Measurements from ENCODE around the gene CRIM1.

CRIM1 gene

GRCh38 chr2:36492216-36492945 is 136.8 kb downstream of the CRIM1 start:
- no peak overlapping the region for H3K4me3 ChIP-seq (ENCODE audit: low read depth in 1 of 5, low read length in 5 of 5)
- H3K27ac ChIP-seq (ENCODE audit: low read depth, low read length), result peak overlapping the region; percentile 1
- H3K9ac ChIP-seq (ENCODE audit: low read length in 5 of 5), result no peak overlapping the region
- peaks cover 0 to 29% (median 13%) of the 10 kb centered on the region in 5 donors for H3K4me1 ChIP-seq (ENCODE audit: control insufficient read depth in 5 of 5, insufficient read depth in 5 of 5, low read length in 5 of 5)
- no peaks in the 10 kb centered on the region for H3K27me3 ChIP-seq (ENCODE audit: control insufficient read depth in 5 of 5, insufficient read depth in 4 of 5, low read length in 5 of 5)
- no peaks in the 10 kb centered on the region for H3K9me3 ChIP-seq (ENCODE audit: control insufficient read depth in 5 of 5, low read length in 5 of 5)
- H3K36me3 ChIP-seq (ENCODE audit: control insufficient read depth in 5 of 5, insufficient read depth in 5 of 5, low read length in 5 of 5), result peaks cover 7 to 20% (median 11%) of the 10 kb centered on the region in 5 donors

- Histone ChIP-seq H3K9ac (ENCODE audit: low read length in 5 of 5) (no peak overlapping the region), H3K9me3 (ENCODE audit: control insufficient read depth in 5 of 5, low read length in 5 of 5) (no peaks in the 10 kb centered on the region), H3K4me1 (ENCODE audit: control insufficient read depth in 5 of 5, insufficient read depth in 5 of 5, low read length in 5 of 5) (peaks cover 0 to 21% (median 8%) of the 10 kb centered on the region in 5 donors), H3K36me3 (ENCODE audit: control insufficient read depth in 5 of 5, insufficient read depth in 5 of 5, low read length in 5 of 5) (peaks cover 7 to 20% (median 11%) of the 10 kb centered on the region in 5 donors), H3K4me3 (ENCODE audit: low read depth in 1 of 5, low read length in 5 of 5) (no peak overlapping the region), H3K27me3 (ENCODE audit: control insufficient read depth in 5 of 5, insufficient read depth in 4 of 5, low read length in 5 of 5) (no peaks in the 10 kb centered on the region), H3K27ac (ENCODE audit: low read depth, low read length) (no peak overlapping the region)
Observed at GRCh38 chr2:36493306-36493705, 137.7 kb downstream of the CRIM1 start.

DNA sequence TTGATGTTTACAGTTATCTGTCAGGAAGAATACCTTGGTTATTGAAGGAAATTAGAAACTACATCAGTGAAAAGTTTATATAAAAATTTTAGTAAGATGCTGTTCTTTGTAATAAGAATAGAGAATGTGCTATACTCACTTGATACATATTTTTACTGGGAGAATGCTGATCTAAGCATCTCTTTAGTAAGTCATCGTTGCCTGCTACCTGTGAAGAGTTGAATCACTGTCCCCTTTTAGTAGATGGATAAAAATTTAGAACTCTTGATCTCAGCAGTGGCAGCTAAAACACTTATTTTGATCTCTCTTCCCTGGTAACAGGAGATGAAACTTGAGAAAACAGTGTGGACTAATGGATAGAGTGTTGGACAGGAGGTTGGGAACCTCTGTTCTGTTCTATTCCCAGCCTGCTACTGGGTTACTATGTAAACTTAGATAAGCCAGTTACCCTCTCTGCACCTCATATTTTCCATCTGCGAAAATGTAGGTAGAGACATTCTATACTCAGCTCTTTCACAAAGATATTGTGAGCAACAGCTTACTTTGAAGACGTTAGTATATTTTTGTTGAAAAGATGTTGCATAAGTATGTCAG is 142.1 kb downstream of the CRIM1 start:
- H3K4me3 ChIP-seq (ENCODE audit: low read depth in 1 of 5, low read length in 5 of 5), result no peak overlapping the region
- H3K36me3 ChIP-seq (ENCODE audit: control insufficient read depth in 5 of 5, insufficient read depth in 5 of 5, low read length in 5 of 5), result peaks cover 28 to 42% (median 39%) of the 10 kb centered on the region in 5 donors
- no peaks in the 10 kb centered on the region for H3K27me3 ChIP-seq (ENCODE audit: control insufficient read depth in 5 of 5, insufficient read depth in 4 of 5, low read length in 5 of 5)
- no peak overlapping the region for H3K27ac ChIP-seq (ENCODE audit: low read depth, low read length)
- no peaks in the 10 kb centered on the region for H3K9me3 ChIP-seq (ENCODE audit: control insufficient read depth in 5 of 5, low read length in 5 of 5)
- peaks cover 0 to 8% (median 0%) of the 10 kb centered on the region in 5 donors for H3K4me1 ChIP-seq (ENCODE audit: control insufficient read depth in 5 of 5, insufficient read depth in 5 of 5, low read length in 5 of 5)
- H3K9ac ChIP-seq (ENCODE audit: low read length in 5 of 5), result no peak overlapping the region

GRCh38 chr2:36499128-36499820 is 143.7 kb downstream of the CRIM1 start:
- Histone ChIP-seq H3K9ac (ENCODE audit: low read length in 5 of 5) (no peak overlapping the region), H3K4me1 (ENCODE audit: control insufficient read depth in 5 of 5, insufficient read depth in 5 of 5, low read length in 5 of 5) (peaks cover 0 to 6% (median 0%) of the 10 kb centered on the region in 5 donors), H3K27ac (ENCODE audit: low read depth, low read length) (no peak overlapping the region), H3K4me3 (ENCODE audit: low read depth in 1 of 5, low read length in 5 of 5) (no peak overlapping the region), H3K9me3 (ENCODE audit: control insufficient read depth in 5 of 5, low read length in 5 of 5) (no peaks in the 10 kb centered on the region), H3K27me3 (ENCODE audit: control insufficient read depth in 5 of 5, insufficient read depth in 4 of 5, low read length in 5 of 5) (no peaks in the 10 kb centered on the region), H3K36me3 (ENCODE audit: control insufficient read depth in 5 of 5, insufficient read depth in 5 of 5, low read length in 5 of 5) (peaks cover 28 to 54% (median 46%) of the 10 kb centered on the region in 5 donors)

DNA sequence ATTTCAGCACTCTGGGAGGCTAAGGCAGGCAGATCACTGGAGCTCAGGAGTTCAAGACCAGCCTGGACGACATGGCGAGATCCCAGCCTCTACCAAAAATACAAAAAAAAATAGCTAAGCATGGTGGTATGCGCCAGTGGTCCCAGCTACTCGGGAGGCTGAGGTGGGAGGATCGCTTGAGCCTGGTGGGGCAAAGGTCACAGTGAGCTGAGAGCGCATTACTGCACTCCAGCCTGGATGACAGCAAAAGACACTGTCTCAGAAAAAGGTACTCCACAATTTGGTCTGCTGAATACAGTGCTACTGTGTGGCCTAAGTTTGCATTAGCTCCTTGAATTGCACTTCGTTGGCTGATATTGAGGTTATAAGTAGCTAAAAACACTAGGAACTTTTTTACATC is 144.5 kb downstream of the CRIM1 start:
- Histone ChIP-seq H3K27ac (ENCODE audit: low read depth, low read length) (no peak overlapping the region), H3K9ac (ENCODE audit: low read length in 5 of 5) (no peak overlapping the region), H3K4me1 (ENCODE audit: control insufficient read depth in 5 of 5, insufficient read depth in 5 of 5, low read length in 5 of 5) (peaks cover 0 to 6% (median 0%) of the 10 kb centered on the region in 5 donors), H3K36me3 (ENCODE audit: control insufficient read depth in 5 of 5, insufficient read depth in 5 of 5, low read length in 5 of 5) (peaks cover 29 to 58% (median 46%) of the 10 kb centered on the region in 5 donors), H3K4me3 (ENCODE audit: low read depth in 1 of 5, low read length in 5 of 5) (no peak overlapping the region), H3K9me3 (ENCODE audit: control insufficient read depth in 5 of 5, low read length in 5 of 5) (no peaks in the 10 kb centered on the region), H3K27me3 (ENCODE audit: control insufficient read depth in 5 of 5, insufficient read depth in 4 of 5, low read length in 5 of 5) (no peaks in the 10 kb centered on the region)

DNA sequence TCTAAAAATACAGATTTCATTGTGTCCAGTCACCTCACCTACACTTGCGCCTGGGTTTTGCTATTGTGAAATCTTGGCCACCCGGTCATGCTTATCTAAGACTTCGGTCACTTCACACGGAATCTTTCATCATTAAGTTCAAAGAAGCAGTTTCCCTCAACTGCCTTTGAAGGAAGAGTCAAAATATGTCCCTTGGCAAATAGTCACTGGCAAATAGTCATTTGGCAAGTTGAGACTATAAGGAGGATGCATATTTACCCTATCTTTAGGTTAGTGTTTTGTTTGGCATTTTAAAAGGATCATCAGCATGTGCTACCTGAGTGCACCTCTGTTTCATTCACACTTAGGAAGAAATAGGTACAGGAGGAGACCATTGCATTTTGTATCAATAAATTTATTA is 146.5 kb downstream of the CRIM1 start:
- Histone ChIP-seq H3K36me3 (ENCODE audit: control insufficient read depth in 5 of 5, insufficient read depth in 5 of 5, low read length in 5 of 5) (peaks cover 41 to 65% (median 54%) of the 10 kb centered on the region in 5 donors), H3K4me1 (ENCODE audit: control insufficient read depth in 5 of 5, insufficient read depth in 5 of 5, low read length in 5 of 5) (peaks cover 0 to 6% (median 0%) of the 10 kb centered on the region in 5 donors), H3K9ac (ENCODE audit: low read length in 5 of 5) (no peak overlapping the region), H3K27me3 (ENCODE audit: control insufficient read depth in 5 of 5, insufficient read depth in 4 of 5, low read length in 5 of 5) (no peaks in the 10 kb centered on the region), H3K27ac (ENCODE audit: low read depth, low read length) (no peak overlapping the region), H3K4me3 (ENCODE audit: low read depth in 1 of 5, low read length in 5 of 5) (no peak overlapping the region), H3K9me3 (ENCODE audit: control insufficient read depth in 5 of 5, low read length in 5 of 5) (no peaks in the 10 kb centered on the region)

GRCh38 chr2:36507408-36507812 is 151.8 kb downstream of the CRIM1 start:
- H3K9me3 ChIP-seq (ENCODE audit: control insufficient read depth in 5 of 5, low read length in 5 of 5), result no peaks in the 10 kb centered on the region
- no peak overlapping the region for H3K27ac ChIP-seq (ENCODE audit: low read depth, low read length)
- no peaks in the 10 kb centered on the region for H3K27me3 ChIP-seq (ENCODE audit: control insufficient read depth in 5 of 5, insufficient read depth in 4 of 5, low read length in 5 of 5)
- no peak overlapping the region for H3K9ac ChIP-seq (ENCODE audit: low read length in 5 of 5)
- H3K36me3 ChIP-seq (ENCODE audit: control insufficient read depth in 5 of 5, insufficient read depth in 5 of 5, low read length in 5 of 5), result peaks cover 30 to 61% (median 49%) of the 10 kb centered on the region in 5 donors
- no peak overlapping the region for H3K4me3 ChIP-seq (ENCODE audit: low read depth in 1 of 5, low read length in 5 of 5)
- peaks cover 0 to 5% (median 0%) of the 10 kb centered on the region in 5 donors for H3K4me1 ChIP-seq (ENCODE audit: control insufficient read depth in 5 of 5, insufficient read depth in 5 of 5, low read length in 5 of 5)

DNA sequence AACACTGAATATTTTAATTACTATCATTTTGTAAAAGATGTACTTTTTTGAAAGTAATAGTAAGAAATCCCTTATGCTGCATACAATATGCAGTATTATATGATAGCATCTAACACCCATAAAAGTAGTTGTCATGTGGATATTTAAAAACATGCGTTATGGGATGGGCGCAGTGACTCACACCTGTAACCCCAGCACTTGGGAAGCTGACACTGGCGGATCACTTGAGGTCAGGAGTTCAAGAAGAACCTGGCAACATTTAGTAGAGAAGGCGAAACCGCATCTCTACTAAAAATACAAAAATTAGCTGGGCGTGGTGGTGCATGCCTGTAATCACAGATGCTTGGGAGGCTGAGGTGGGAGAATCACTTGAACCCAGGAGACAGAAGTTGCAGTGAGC is 153.5 kb downstream of the CRIM1 start:
- no peak overlapping the region for H3K27ac ChIP-seq (ENCODE audit: low read depth, low read length)
- peaks cover 44 to 62% (median 50%) of the 10 kb centered on the region in 5 donors for H3K36me3 ChIP-seq (ENCODE audit: control insufficient read depth in 5 of 5, insufficient read depth in 5 of 5, low read length in 5 of 5)
- H3K9me3 ChIP-seq (ENCODE audit: control insufficient read depth in 5 of 5, low read length in 5 of 5), result no peaks in the 10 kb centered on the region
- no peaks in the 10 kb centered on the region for H3K27me3 ChIP-seq (ENCODE audit: control insufficient read depth in 5 of 5, insufficient read depth in 4 of 5, low read length in 5 of 5)
- H3K4me3 ChIP-seq (ENCODE audit: low read depth in 1 of 5, low read length in 5 of 5), result no peak overlapping the region
- H3K9ac ChIP-seq (ENCODE audit: low read length in 5 of 5), result no peak overlapping the region
- H3K4me1 ChIP-seq (ENCODE audit: control insufficient read depth in 5 of 5, insufficient read depth in 5 of 5, low read length in 5 of 5), result peaks cover 0 to 9% (median 3%) of the 10 kb centered on the region in 5 donors

DNA sequence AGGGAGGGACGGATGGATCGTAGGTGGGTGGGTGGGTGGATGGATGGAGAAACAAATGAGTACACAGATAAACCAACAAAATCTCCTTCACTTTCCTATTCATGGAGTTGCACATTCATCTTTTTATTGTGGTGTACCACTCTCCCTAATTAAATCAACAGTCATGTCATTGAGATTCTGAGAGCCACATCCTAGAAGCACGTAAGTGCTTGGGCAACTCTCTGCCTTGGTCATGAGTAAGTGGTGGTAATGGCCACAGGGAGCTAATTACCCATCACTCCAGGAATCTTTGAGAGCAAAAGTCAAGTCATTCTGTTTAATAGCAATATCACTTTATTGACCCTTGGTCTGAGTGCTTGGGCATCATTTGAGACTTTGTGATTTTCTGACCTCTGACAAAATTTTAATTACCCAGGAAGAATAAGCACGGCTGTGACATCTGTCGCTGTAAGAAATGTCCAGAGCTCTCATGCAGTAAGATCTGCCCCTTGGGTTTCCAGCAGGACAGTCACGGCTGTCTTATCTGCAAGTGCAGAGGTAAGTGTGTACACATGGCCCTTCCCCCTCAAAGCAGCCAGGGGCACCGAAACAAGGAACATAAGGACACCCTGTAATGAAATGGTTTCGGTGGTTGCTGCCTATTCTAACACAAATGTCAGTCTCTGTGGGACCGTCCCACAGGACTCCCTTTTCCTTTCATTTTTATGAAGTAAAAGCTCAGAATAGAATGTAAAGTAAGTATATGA is 156.5 kb downstream of the CRIM1 start:
- no peak overlapping the region for H3K4me3 ChIP-seq (ENCODE audit: low read depth in 1 of 5, low read length in 5 of 5)
- H3K9me3 ChIP-seq (ENCODE audit: control insufficient read depth in 5 of 5, low read length in 5 of 5), result no peaks in the 10 kb centered on the region
- no peak overlapping the region for H3K27ac ChIP-seq (ENCODE audit: low read depth, low read length)
- H3K9ac ChIP-seq (ENCODE audit: low read length in 5 of 5), result peak overlapping the region in 1 of 5 donors; percentile 6
- H3K4me1 ChIP-seq (ENCODE audit: control insufficient read depth in 5 of 5, insufficient read depth in 5 of 5, low read length in 5 of 5), result peaks cover 0 to 9% (median 3%) of the 10 kb centered on the region in 5 donors
- H3K27me3 ChIP-seq (ENCODE audit: control insufficient read depth in 5 of 5, insufficient read depth in 4 of 5, low read length in 5 of 5), result no peaks in the 10 kb centered on the region
- H3K36me3 ChIP-seq (ENCODE audit: control insufficient read depth in 5 of 5, insufficient read depth in 5 of 5, low read length in 5 of 5), result peaks cover 51 to 75% (median 63%) of the 10 kb centered on the region in 5 donors

Measured in subcutaneous abdominal adipose tissue (tissue), 5 donors.